HT1080 (cell line): ENCODE measurements around the gene PSMB11. TPM values are rescaled to one million over a fixed set of nuclear protein-coding genes. Genes with fewer than 3 reads are reported as not detected.
"Not testable (repeated sequence)": the region's sequence is repeated elsewhere in the genome, so short reads cannot be mapped to it uniquely, and the experiment has no call there.

Source experiments
- DNase-seq: peaks from one replicate; pipeline ENCODE4 v3.0.0-alpha.2; 2015; ENCODE audit warnings: low read depth
- polyA plus RNA-seq, 2 experiments: library from polyadenylated mRNA; depleted of rRNA; stranded (reverse); fragments of >200 nt; gene quantifications; 2 replicates each; pipeline ENCODE4 v1.2.3, GENCODE V29; 2015
- total RNA-seq: library from RNA; depleted of rRNA; stranded (reverse); fragments of >200 nt; shearing (Covaris generic); gene quantifications from 2 replicates; pipeline ENCODE4 v1.2.3, GENCODE V29; 2014; rRNA removed

The PSMB11 gene
- 0.10 TPM in 1 of 2 replicates, not detected in the other for total RNA-seq
- polyA plus RNA-seq (2015; cell fraction: cytosol; rRNA removed): not detected in 2 replicates
- polyA plus RNA-seq (2015; cell fraction: nucleus; rRNA removed): not detected in 2 replicates

GRCh38 chr14:23042162-23042965 lies at the start of gene PSMB11:
Gene PSMB11, plus strand, starts transcription at chr14:23042212. Its CDS starts 14 bp downstream, at chr14:23042226.
- DNase-seq: no peak

GRCh38 chr14:22993517-22993916 lies 48.5 kb upstream of the PSMB11 start:
- DNase-seq: no peak

GRCh38 chr14:22994762-22995275 lies 47.2 kb upstream of the PSMB11 start:
- DNase-seq: peak; percentile 64

GRCh38 chr14:22995889-22996625 lies 46.0 kb upstream of the PSMB11 start:
- DNase-seq: no peak

GRCh38 chr14:22996768-22997654 lies 45.0 kb upstream of the PSMB11 start:
- DNase-seq: no peak

- no peak for DNase-seq
These were observed 44.2 kb upstream of the PSMB11 start for GRCh38 chr14:22997676-22998323.

- no peak for DNase-seq
These were observed 43.5 kb upstream of the PSMB11 start for GRCh38 chr14:22998329-22999012.

GRCh38 chr14:23000860-23001259 lies 41.2 kb upstream of the PSMB11 start:
- DNase-seq: no peak

- DNase-seq: no peak
These were observed 39.4 kb upstream of the PSMB11 start for GRCh38 chr14:23002592-23002991.

- DNase-seq: not testable (repeated sequence)
These were observed 37.7 kb upstream of the PSMB11 start for GRCh38 chr14:23004274-23004673.

- no peak for DNase-seq
These were observed 36.4 kb upstream of the PSMB11 start for GRCh38 chr14:23005451-23006187.

- DNase-seq: no peak
These were observed 35.9 kb upstream of the PSMB11 start for GRCh38 chr14:23006188-23006534.

GRCh38 chr14:23006544-23007419 lies 35.2 kb upstream of the PSMB11 start:
- peak; percentile 97 for DNase-seq

- peak; percentile 22 for DNase-seq
These were observed 33.2 kb upstream of the PSMB11 start for GRCh38 chr14:23008831-23009230.

- no peak for DNase-seq
These were observed 32.5 kb upstream of the PSMB11 start for GRCh38 chr14:23009483-23009938.

GRCh38 chr14:23009939-23010726 lies 31.9 kb upstream of the PSMB11 start, which contains the start of gene C14orf93:
Gene C14orf93, minus strand, starts transcription at chr14:23010143. Its CDS starts 11,120 bp downstream, at chr14:22999023.
- DNase-seq: peak; percentile 78

- DNase-seq: no peak
These were observed 28.8 kb upstream of the PSMB11 start for GRCh38 chr14:23013054-23013748.
